HG02870 (cell line): ENCODE measurements around the gene KDM4E.
"Not testable (repeated sequence)": the region's sequence is repeated elsewhere in the genome, so short reads cannot be mapped to it uniquely, and the experiment has no call there.

ENCODE experiments used
- ATAC-seq: cut with Tn5 transposase; IDR thresholded peaks from one replicate; pipeline ENCODE4 v1.9.1; 2021; ENCODE audit warnings: mild to moderate bottlenecking, moderate library complexity; ENCODE audit not compliant: unreplicated experiment

The KDM4E gene

GRCh38 chr11:95024958-95025357, at the start of gene KDM4E:
Gene KDM4E (plus strand): TSS chr11:95025258. CDS start chr11:95025558, 300 bp downstream.
- no peak for ATAC-seq

GRCh38 chr11:94975599-94975998, 49.5 kb upstream of the KDM4E start:
- ATAC-seq: no peak

- no peak for ATAC-seq
Measured at GRCh38 chr11:94987378-94987777, 37.7 kb upstream of the KDM4E start.

- ATAC-seq: no peak
Measured at GRCh38 chr11:94988748-94989147, 36.3 kb upstream of the KDM4E start.

GRCh38 chr11:94993400-94993943, 31.6 kb upstream of the KDM4E start:
- no peak for ATAC-seq

- ATAC-seq: no peak
Measured at GRCh38 chr11:94997437-94997836, 27.6 kb upstream of the KDM4E start.

GRCh38 chr11:94998285-94998684, 26.8 kb upstream of the KDM4E start:
- no peak for ATAC-seq

- ATAC-seq: no peak
Measured at GRCh38 chr11:95003716-95004115, 21.3 kb upstream of the KDM4E start.

GRCh38 chr11:95005642-95006041, 19.4 kb upstream of the KDM4E start:
- no peak for ATAC-seq

GRCh38 chr11:95011376-95011775, 13.7 kb upstream of the KDM4E start:
- no peak for ATAC-seq

GRCh38 chr11:95014184-95014821, 10.8 kb upstream of the KDM4E start:
- no peak for ATAC-seq

- ATAC-seq: no peak
Measured at GRCh38 chr11:95016139-95016538, 8.9 kb upstream of the KDM4E start.

GRCh38 chr11:95021468-95021867, 3.6 kb upstream of the KDM4E start:
- not testable (repeated sequence) for ATAC-seq

GRCh38 chr11:95025594-95025993, 536 bp downstream of the KDM4E start:
- ATAC-seq: not testable (repeated sequence)

GRCh38 chr11:95028357-95028756, 3.3 kb downstream of the KDM4E start:
- ATAC-seq: no peak

GRCh38 chr11:95033051-95033450, 8.0 kb downstream of the KDM4E start:
- ATAC-seq: no peak

GRCh38 chr11:95035316-95035715, 10.3 kb downstream of the KDM4E start:
- ATAC-seq: no peak

GRCh38 chr11:95037356-95038035, 12.4 kb downstream of the KDM4E start:
- ATAC-seq: not testable (repeated sequence)

- ATAC-seq: no peak
Measured at GRCh38 chr11:95042239-95042638, 17.2 kb downstream of the KDM4E start.

GRCh38 chr11:95042906-95043305, 17.8 kb downstream of the KDM4E start:
- no peak for ATAC-seq

GRCh38 chr11:95044010-95044409, 19.0 kb downstream of the KDM4E start:
- ATAC-seq: no peak

GRCh38 chr11:95045812-95046211, 20.8 kb downstream of the KDM4E start:
- no peak for ATAC-seq
